ENCODE data around the gene HOXC5.

HOXC5 gene

GRCh38 chr12:54022960-54023884 is 9.6 kb upstream of the HOXC5 start:
- peaks cover 80 to 89% of the 10 kb centered on the region in 2 donors for H3K27me3 ChIP-seq (ENCODE audit: control insufficient read depth in 2 of 2, insufficient read depth in 2 of 2, low read length in 2 of 2)
- H3K4me3 ChIP-seq (ENCODE audit: low read length in 2 of 2): no peak overlapping the region
- no peak overlapping the region for H3K9ac ChIP-seq (ENCODE audit: low read depth in 1 of 2, low read length in 2 of 2)
- H3K9me3 ChIP-seq (ENCODE audit: control insufficient read depth in 2 of 2, low read length in 2 of 2): no peaks in the 10 kb centered on the region
- peaks cover under 1 to 2% of the 10 kb centered on the region in 2 donors for H3K4me1 ChIP-seq (ENCODE audit: control insufficient read depth in 2 of 2, insufficient read depth in 2 of 2, low read length in 2 of 2)
- no peaks in the 10 kb centered on the region for H3K36me3 ChIP-seq (ENCODE audit: control insufficient read depth in 2 of 2, insufficient read depth in 2 of 2, low read length in 2 of 2)
- H3K27ac ChIP-seq (ENCODE audit: low read depth in 2 of 2, low read length in 2 of 2): no peak overlapping the region

- Histone ChIP-seq H3K4me3 (ENCODE audit: low read length in 2 of 2) (no peak overlapping the region), H3K9me3 (ENCODE audit: control insufficient read depth in 2 of 2, low read length in 2 of 2) (no peaks in the 10 kb centered on the region), H3K27ac (ENCODE audit: low read depth in 2 of 2, low read length in 2 of 2) (no peak overlapping the region), H3K36me3 (ENCODE audit: control insufficient read depth in 2 of 2, insufficient read depth in 2 of 2, low read length in 2 of 2) (no peaks in the 10 kb centered on the region), H3K4me1 (ENCODE audit: control insufficient read depth in 2 of 2, insufficient read depth in 2 of 2, low read length in 2 of 2) (peaks cover 2 to 6% of the 10 kb centered on the region in 2 donors), H3K27me3 (ENCODE audit: control insufficient read depth in 2 of 2, insufficient read depth in 2 of 2, low read length in 2 of 2) (peaks cover 80 to 91% of the 10 kb centered on the region in 2 donors), H3K9ac (ENCODE audit: low read depth in 1 of 2, low read length in 2 of 2) (no peak overlapping the region)
These were observed 8.7 kb upstream of the HOXC5 start for GRCh38 chr12:54024127-54024526.

- Histone ChIP-seq H3K36me3 (ENCODE audit: control insufficient read depth in 2 of 2, insufficient read depth in 2 of 2, low read length in 2 of 2) (no peaks in the 10 kb centered on the region), H3K9me3 (ENCODE audit: control insufficient read depth in 2 of 2, low read length in 2 of 2) (no peaks in the 10 kb centered on the region), H3K9ac (ENCODE audit: low read depth in 1 of 2, low read length in 2 of 2) (no peak overlapping the region), H3K4me3 (ENCODE audit: low read length in 2 of 2) (no peak overlapping the region), H3K27me3 (ENCODE audit: control insufficient read depth in 2 of 2, insufficient read depth in 2 of 2, low read length in 2 of 2) (peaks cover 78 to 90% of the 10 kb centered on the region in 2 donors), H3K4me1 (ENCODE audit: control insufficient read depth in 2 of 2, insufficient read depth in 2 of 2, low read length in 2 of 2) (peaks cover 2 to 6% of the 10 kb centered on the region in 2 donors), H3K27ac (ENCODE audit: low read depth in 2 of 2, low read length in 2 of 2) (no peak overlapping the region)
These were observed 8.1 kb upstream of the HOXC5 start for GRCh38 chr12:54024581-54025305.

- Histone ChIP-seq H3K27ac (ENCODE audit: low read depth in 2 of 2, low read length in 2 of 2) (no peak overlapping the region), H3K27me3 (ENCODE audit: control insufficient read depth in 2 of 2, insufficient read depth in 2 of 2, low read length in 2 of 2) (peaks cover 74 to 86% of the 10 kb centered on the region in 2 donors), H3K4me1 (ENCODE audit: control insufficient read depth in 2 of 2, insufficient read depth in 2 of 2, low read length in 2 of 2) (peaks cover 2 to 6% of the 10 kb centered on the region in 2 donors), H3K9ac (ENCODE audit: low read depth in 1 of 2, low read length in 2 of 2) (no peak overlapping the region), H3K4me3 (ENCODE audit: low read length in 2 of 2) (no peak overlapping the region), H3K9me3 (ENCODE audit: control insufficient read depth in 2 of 2, low read length in 2 of 2) (no peaks in the 10 kb centered on the region), H3K36me3 (ENCODE audit: control insufficient read depth in 2 of 2, insufficient read depth in 2 of 2, low read length in 2 of 2) (no peaks in the 10 kb centered on the region)
These were observed 7.1 kb upstream of the HOXC5 start for GRCh38 chr12:54025499-54026405.

GRCh38 chr12:54026640-54027441 is 6.0 kb upstream of the HOXC5 start:
- Histone ChIP-seq H3K4me1 (ENCODE audit: control insufficient read depth in 2 of 2, insufficient read depth in 2 of 2, low read length in 2 of 2) (peaks cover 2 to 6% of the 10 kb centered on the region in 2 donors), H3K4me3 (ENCODE audit: low read length in 2 of 2) (no peak overlapping the region), H3K36me3 (ENCODE audit: control insufficient read depth in 2 of 2, insufficient read depth in 2 of 2, low read length in 2 of 2) (no peaks in the 10 kb centered on the region), H3K27me3 (ENCODE audit: control insufficient read depth in 2 of 2, insufficient read depth in 2 of 2, low read length in 2 of 2) (peaks cover 77 to 86% of the 10 kb centered on the region in 2 donors), H3K9ac (ENCODE audit: low read depth in 1 of 2, low read length in 2 of 2) (no peak overlapping the region), H3K9me3 (ENCODE audit: control insufficient read depth in 2 of 2, low read length in 2 of 2) (no peaks in the 10 kb centered on the region), H3K27ac (ENCODE audit: low read depth in 2 of 2, low read length in 2 of 2) (no peak overlapping the region)

GRCh38 chr12:54027442-54027786 is 5.4 kb upstream of the HOXC5 start:
- Histone ChIP-seq H3K9me3 (ENCODE audit: control insufficient read depth in 2 of 2, low read length in 2 of 2) (no peaks in the 10 kb centered on the region), H3K9ac (ENCODE audit: low read depth in 1 of 2, low read length in 2 of 2) (no peak overlapping the region), H3K4me1 (ENCODE audit: control insufficient read depth in 2 of 2, insufficient read depth in 2 of 2, low read length in 2 of 2) (peaks cover 2 to 6% of the 10 kb centered on the region in 2 donors), H3K36me3 (ENCODE audit: control insufficient read depth in 2 of 2, insufficient read depth in 2 of 2, low read length in 2 of 2) (no peaks in the 10 kb centered on the region), H3K4me3 (ENCODE audit: low read length in 2 of 2) (no peak overlapping the region), H3K27ac (ENCODE audit: low read depth in 2 of 2, low read length in 2 of 2) (no peak overlapping the region), H3K27me3 (ENCODE audit: control insufficient read depth in 2 of 2, insufficient read depth in 2 of 2, low read length in 2 of 2) (peaks cover 78 to 88% of the 10 kb centered on the region in 2 donors)

- Histone ChIP-seq H3K4me1 (ENCODE audit: control insufficient read depth in 2 of 2, insufficient read depth in 2 of 2, low read length in 2 of 2) (peaks cover 2 to 8% of the 10 kb centered on the region in 2 donors), H3K27ac (ENCODE audit: low read depth in 2 of 2, low read length in 2 of 2) (no peak within 1 kb of the TSS), H3K9ac (ENCODE audit: low read depth in 1 of 2, low read length in 2 of 2) (no peak within 1 kb of the TSS), H3K36me3 (ENCODE audit: control insufficient read depth in 2 of 2, insufficient read depth in 2 of 2, low read length in 2 of 2) (no peaks in the 10 kb centered on the region), H3K4me3 (ENCODE audit: low read length in 2 of 2) (peak within 1 kb of the TSS in 1 of 2 donors; percentile 38), H3K27me3 (ENCODE audit: control insufficient read depth in 2 of 2, insufficient read depth in 2 of 2, low read length in 2 of 2) (peaks cover 76 to 89% of the 10 kb centered on the region in 2 donors), H3K9me3 (ENCODE audit: control insufficient read depth in 2 of 2, low read length in 2 of 2) (peaks cover 0 to 3% of the 10 kb centered on the region in 2 donors)
These were observed 4.3 kb upstream of the HOXC5 start, which contains the start of gene HOXC6 for GRCh38 chr12:54028314-54029201. Gene HOXC6 (plus strand): TSS chr12:54028440. CDS start chr12:54028522, 82 bp downstream.

- Histone ChIP-seq H3K4me3 (ENCODE audit: low read length in 2 of 2) (no peak overlapping the region), H3K9ac (ENCODE audit: low read depth in 1 of 2, low read length in 2 of 2) (no peak overlapping the region), H3K4me1 (ENCODE audit: control insufficient read depth in 2 of 2, insufficient read depth in 2 of 2, low read length in 2 of 2) (peaks cover 2 to 8% of the 10 kb centered on the region in 2 donors), H3K9me3 (ENCODE audit: control insufficient read depth in 2 of 2, low read length in 2 of 2) (peaks cover 0 to 3% of the 10 kb centered on the region in 2 donors), H3K36me3 (ENCODE audit: control insufficient read depth in 2 of 2, insufficient read depth in 2 of 2, low read length in 2 of 2) (no peaks in the 10 kb centered on the region), H3K27me3 (ENCODE audit: control insufficient read depth in 2 of 2, insufficient read depth in 2 of 2, low read length in 2 of 2) (peaks cover 72 to 82% of the 10 kb centered on the region in 2 donors), H3K27ac (ENCODE audit: low read depth in 2 of 2, low read length in 2 of 2) (no peak overlapping the region)
These were observed 3.1 kb upstream of the HOXC5 start for GRCh38 chr12:54029529-54030441.

Data from mucosa of rectum (tissue), 2 donors.